Raji (cell line): Measurements from ENCODE around the gene ASB18.

Source experiments
- POLR2A ChIP-seq: IDR thresholded peaks from 2 replicates; pipeline ENCODE4 v1.6.1; 2011; ENCODE audit warnings: low read depth, low read length, control low read depth; ENCODE audit not compliant: insufficient read depth

ASB18 gene

GRCh38 chr2:236167297-236168109, 96.7 kb downstream of the ASB18 start:
- no peak for TF ChIP-seq POLR2A

GRCh38 chr2:236166796-236167296, 97.4 kb downstream of the ASB18 start:
- TF ChIP-seq POLR2A, result no peak

DNA sequence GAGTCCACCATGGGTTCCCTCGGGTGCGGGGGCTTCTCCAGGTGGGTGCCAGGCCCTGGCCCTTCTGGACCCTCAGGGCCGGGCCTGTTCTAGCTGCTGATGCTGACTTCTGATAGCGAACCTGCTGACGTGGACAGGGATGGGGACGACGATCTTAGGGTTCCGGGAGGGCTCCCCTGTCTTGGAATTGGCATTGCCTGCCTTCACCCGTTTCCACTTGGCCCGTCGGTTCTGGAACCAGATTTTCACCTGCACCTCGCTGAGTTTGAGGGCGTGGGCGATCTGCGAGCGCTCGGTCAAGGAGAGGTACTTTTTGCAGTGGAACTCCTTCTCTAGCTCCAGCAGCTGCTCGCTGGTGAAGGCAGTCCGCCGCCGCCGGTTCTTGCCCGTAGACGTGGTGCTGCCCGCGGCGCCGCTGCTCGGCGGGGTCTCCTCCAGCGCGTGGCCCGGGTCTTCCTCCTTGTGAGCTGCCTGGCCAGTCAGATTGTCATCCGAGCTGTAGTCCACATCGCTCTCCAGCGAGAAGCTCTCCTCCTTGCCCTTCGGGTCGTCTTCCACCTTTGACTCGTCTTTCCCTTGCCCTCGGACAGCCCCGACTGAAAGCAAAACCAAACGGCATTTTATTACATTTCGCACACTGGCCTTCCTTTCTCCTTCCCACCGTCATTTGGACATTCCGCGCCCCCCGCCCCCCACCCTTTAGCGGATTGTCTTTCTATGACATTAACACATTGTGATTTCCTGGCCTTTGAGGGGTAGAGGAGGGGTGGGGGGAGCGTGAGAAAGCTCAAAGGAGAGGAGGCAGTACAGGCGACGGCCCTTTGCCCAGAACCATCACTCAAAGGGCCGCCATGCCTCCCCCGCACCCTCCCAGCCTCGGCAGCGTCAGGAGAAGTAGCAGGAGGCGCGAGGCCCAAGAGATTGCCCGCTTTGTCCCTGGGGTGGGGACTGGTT, 98.1 kb downstream of the ASB18 start:
- TF ChIP-seq POLR2A, result no peak

- no peak for TF ChIP-seq POLR2A
These were observed 99.0 kb downstream of the ASB18 start for GRCh38 chr2:236164925-236165841.

GRCh38 chr2:236164201-236164924, 99.8 kb downstream of the ASB18 start:
- TF ChIP-seq POLR2A, result no peak

DNA sequence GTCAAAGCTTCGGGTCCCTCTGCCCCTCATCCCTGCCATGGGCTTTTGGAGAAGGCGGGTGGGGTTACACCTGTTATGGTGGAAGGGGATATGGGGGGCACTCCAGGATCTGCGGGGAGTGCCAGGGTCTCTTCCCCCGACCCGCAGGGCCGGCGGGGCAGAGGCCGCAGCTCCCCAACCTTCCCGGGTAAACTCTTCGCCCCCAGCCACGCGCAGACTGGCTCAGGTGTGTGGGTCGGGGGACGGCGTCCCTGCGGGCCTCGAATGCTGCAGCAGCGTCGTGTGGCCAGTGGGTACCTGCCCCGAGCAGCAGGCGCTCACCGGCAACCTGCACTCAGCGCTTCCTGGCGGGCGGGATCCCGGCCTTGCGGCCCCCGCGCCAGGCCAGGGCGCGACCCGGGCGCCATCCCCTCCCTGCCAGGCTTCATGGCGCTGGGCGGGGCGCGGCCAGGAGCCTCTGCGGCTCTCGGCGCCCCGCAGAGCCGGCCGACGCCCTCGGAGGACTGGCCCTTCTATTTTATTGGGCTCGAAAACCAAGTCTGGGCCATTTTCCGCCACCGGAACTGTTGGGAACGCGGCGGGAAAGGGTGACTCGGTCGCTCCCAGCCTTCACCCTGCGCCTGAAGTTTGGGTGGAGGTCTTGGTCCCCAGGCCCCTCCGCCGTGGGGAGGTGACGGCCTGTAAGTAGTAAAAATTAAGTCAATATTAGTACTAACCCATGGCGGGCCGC, 100.6 kb downstream of the ASB18 start:
- no peak for TF ChIP-seq POLR2A

DNA sequence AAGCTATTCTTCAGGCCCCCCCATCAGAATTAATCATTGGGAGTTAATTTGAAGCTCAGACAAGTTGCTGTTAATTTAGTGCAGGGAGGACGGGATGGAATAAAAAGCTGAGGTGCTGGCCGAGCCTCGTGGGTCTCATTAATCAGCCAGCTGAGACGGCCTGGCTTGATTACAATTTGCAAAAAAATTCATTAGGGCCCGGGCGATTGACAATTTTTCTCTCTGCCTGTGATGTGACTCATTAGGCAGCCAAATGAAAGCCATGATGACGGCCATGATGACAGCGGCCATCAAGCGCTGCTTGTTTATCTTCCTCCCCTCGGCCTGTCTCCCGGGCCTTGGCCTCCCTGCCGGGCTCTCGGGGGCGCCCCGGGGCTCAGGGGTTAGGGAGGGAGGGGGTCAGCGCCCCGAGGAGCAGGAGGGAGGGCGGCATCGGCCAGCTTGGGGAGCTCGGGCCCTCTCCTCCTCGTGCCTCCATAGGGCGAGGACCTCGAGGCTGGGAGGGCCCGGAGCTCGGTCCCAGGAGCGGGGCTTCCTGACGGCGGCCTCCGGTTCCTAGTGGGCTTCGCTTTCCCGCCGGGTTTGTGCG, 101.2 kb downstream of the ASB18 start:
- TF ChIP-seq POLR2A, result no peak

GRCh38 chr2:236162031-236162845, 102.0 kb downstream of the ASB18 start:
- TF ChIP-seq POLR2A, result no peak

GRCh38 chr2:236161531-236161930, 102.7 kb downstream of the ASB18 start:
- TF ChIP-seq POLR2A, result no peak

DNA sequence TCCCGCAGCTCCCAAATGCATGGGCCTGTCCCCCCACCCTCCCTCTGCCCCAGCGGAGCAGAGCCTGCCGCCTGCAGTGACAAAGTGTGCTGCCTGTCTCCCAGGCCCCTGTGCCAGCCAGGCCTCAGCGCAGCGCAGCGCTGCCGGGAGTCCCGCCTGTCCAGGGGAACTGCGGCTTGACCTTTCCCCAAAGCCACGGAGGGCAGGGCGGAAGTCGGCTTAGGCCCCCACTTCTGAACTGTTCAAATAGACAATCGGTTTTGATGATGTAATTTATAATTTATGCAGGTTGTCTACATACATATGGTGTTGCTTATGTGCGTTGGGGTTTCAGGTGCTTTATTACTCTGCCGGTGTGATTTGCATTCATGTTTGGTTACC, 103.1 kb downstream of the ASB18 start:
- TF ChIP-seq POLR2A, result no peak

- TF ChIP-seq POLR2A, result no peak
These were observed 103.7 kb downstream of the ASB18 start for GRCh38 chr2:236160366-236161081.

DNA sequence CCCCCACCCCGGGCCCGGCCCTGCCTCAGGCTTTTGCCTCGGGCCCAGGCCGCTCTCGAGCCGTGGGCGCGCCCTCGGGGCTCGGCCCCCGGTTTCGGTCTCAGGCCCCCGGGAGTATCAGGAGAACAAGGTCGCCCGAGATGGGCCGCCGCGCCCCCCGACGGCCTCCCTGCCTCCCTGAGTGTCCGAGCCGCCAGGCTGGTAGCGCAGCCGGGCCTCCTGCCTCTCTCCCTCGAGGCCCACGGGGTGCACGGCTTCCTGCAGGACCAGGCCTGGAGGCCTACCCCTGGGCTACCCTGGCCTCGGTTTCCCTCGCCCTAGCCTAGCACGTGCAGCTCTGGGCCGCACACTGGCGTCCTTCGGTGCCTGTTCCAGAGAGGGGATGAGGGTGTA, 104.4 kb downstream of the ASB18 start:
- TF ChIP-seq POLR2A, result no peak
